ENCODE results near the gene PROM1. TPM values are rescaled to one million over a fixed set of nuclear protein-coding genes. Genes with fewer than 3 reads are reported as not detected.

PROM1 gene
- total and polyA plus RNA-seq, 2 experiments from 2014 or later, result 14.3 to 30.8 TPM

DNA sequence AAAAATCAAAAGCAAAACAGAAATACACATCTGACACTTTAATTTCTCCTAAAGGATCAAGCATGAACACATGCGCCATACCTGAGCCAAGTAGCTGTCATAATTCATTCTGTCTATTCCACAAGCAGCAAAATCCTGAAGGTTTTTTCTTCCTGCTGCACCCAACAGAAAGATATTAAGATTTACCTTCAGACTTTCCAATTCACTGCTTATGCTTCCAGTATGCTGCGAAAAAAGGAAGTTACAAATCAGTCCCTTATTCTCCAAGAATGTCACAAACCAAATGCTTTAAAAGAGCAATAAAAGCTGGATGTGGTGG is 91.7 kb downstream of the PROM1 start:
- Histone ChIP-seq H3K36me3 (replicated peaks; ENCODE audit: insufficient read depth, low read depth) (no peaks in the 10 kb centered on the region), H2AFZ (no peak overlapping the region), H3K9me2 (replicated peaks; ENCODE audit: insufficient read depth) (no peaks in the 10 kb centered on the region), H3K27me3 (no peaks in the 10 kb centered on the region), H4K20me1 (ENCODE audit: insufficient read depth, poor library complexity, severe bottlenecking) (no peaks in the 10 kb centered on the region), H3K9me3 (ENCODE audit: low read depth) (no peaks in the 10 kb centered on the region), H3K4me2 (no peak overlapping the region), H3K79me2 (no peaks in the 10 kb centered on the region), H3K27ac (no peak overlapping the region), H3K4me3 (no peak overlapping the region), H3K4me1 (ENCODE audit: insufficient read depth) (no peaks in the 10 kb centered on the region)
- TF ChIP-seq EZH2phosphoT487 (IDR thresholded peaks at IDR 0.05; ENCODE audit: low read depth, severe bottlenecking, unreplicated experiment) (no peak), EZH2 (IDR thresholded peaks at IDR 0.05; ENCODE audit: borderline replicate concordance) (no peak)
- TF ChIP-seq, protein P1, sequence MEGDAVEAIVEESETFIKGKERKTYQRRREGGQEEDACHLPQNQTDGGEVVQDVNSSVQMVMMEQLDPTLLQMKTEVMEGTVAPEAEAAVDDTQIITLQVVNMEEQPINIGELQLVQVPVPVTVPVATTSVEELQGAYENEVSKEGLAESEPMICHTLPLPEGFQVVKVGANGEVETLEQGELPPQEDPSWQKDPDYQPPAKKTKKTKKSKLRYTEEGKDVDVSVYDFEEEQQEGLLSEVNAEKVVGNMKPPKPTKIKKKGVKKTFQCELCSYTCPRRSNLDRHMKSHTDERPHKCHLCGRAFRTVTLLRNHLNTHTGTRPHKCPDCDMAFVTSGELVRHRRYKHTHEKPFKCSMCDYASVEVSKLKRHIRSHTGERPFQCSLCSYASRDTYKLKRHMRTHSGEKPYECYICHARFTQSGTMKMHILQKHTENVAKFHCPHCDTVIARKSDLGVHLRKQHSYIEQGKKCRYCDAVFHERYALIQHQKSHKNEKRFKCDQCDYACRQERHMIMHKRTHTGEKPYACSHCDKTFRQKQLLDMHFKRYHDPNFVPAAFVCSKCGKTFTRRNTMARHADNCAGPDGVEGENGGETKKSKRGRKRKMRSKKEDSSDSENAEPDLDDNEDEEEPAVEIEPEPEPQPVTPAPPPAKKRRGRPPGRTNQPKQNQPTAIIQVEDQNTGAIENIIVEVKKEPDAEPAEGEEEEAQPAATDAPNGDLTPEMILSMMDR (IDR thresholded peaks at IDR 0.05; ENCODE audit: poor library complexity), result no peak
- WGBS (ENCODE audit: low lambda C conversion rate, missing lambda C conversion rate), result 85% methylated on average over 2 of the region's 2 CpGs
- no peak for DNase-seq (ENCODE audit: low spot score)

DNA sequence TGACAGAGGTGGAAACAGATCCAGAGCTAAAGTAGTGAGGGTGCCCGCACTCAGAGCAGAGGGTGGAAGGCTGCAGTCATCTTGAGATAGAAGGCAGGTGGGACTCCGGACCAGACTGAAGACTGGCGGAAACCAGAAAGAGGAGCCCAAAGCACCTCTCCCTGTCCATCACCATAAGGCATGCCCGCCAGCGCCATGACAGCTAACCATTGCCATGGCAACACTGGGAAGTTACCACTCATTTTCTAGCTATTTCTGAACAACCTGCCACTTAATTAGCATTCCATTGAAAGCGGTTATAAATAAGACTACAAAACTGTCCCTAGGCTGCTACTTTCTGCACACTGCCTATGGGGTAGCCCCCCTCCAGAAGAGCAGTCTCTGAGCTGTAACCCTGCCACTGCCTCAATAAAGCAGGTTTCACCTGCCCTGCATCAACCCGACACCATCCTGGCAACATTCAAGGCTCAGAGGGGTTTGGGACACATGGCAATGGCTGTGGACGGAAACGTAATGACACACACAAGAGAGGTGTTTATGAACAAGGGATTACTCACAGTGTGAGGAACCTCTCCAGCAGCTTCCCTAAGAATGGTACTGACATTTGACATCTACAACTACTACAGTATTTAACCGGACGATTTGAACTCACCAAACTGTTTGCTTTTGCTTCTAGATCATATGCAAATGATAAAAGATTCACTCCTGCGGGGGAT is 93.1 kb downstream of the PROM1 start:
- H3K9me2 ChIP-seq (replicated peaks; ENCODE audit: insufficient read depth), result no peaks in the 10 kb centered on the region
- no peaks in the 10 kb centered on the region for H4K20me1 ChIP-seq (ENCODE audit: insufficient read depth, poor library complexity, severe bottlenecking)
- H3K27me3 ChIP-seq, result no peaks in the 10 kb centered on the region
- WGBS (ENCODE audit: low lambda C conversion rate, missing lambda C conversion rate), result 81% methylated on average over 12 of the region's 12 CpGs
- H3K36me3 ChIP-seq (replicated peaks; ENCODE audit: insufficient read depth, low read depth), result no peaks in the 10 kb centered on the region
- TF ChIP-seq EZH2 (IDR thresholded peaks at IDR 0.05; ENCODE audit: borderline replicate concordance) (no peak), EZH2phosphoT487 (IDR thresholded peaks at IDR 0.05; ENCODE audit: low read depth, severe bottlenecking, unreplicated experiment) (no peak)
- TF ChIP-seq, protein P1 (IDR thresholded peaks at IDR 0.05; ENCODE audit: poor library complexity), result no peak
- no peaks in the 10 kb centered on the region for H3K79me2 ChIP-seq
- no peak overlapping the region for H2AFZ ChIP-seq
- no peaks in the 10 kb centered on the region for H3K4me1 ChIP-seq (ENCODE audit: insufficient read depth)
- H3K9me3 ChIP-seq (ENCODE audit: low read depth), result no peaks in the 10 kb centered on the region
- no peak overlapping the region for H3K27ac ChIP-seq
- no peak for DNase-seq (ENCODE audit: low spot score)
- no peak overlapping the region for H3K4me3 ChIP-seq
- no peak overlapping the region for H3K4me2 ChIP-seq

- Histone ChIP-seq H3K36me3 (replicated peaks; ENCODE audit: insufficient read depth, low read depth) (no peaks in the 10 kb centered on the region), H3K9me2 (replicated peaks; ENCODE audit: insufficient read depth) (no peaks in the 10 kb centered on the region), H3K27ac (no peak overlapping the region), H3K4me2 (no peak overlapping the region), H4K20me1 (ENCODE audit: insufficient read depth, poor library complexity, severe bottlenecking) (no peaks in the 10 kb centered on the region), H3K79me2 (no peaks in the 10 kb centered on the region), H2AFZ (no peak overlapping the region), H3K4me3 (no peak overlapping the region), H3K4me1 (ENCODE audit: insufficient read depth) (no peaks in the 10 kb centered on the region), H3K27me3 (no peaks in the 10 kb centered on the region), H3K9me3 (ENCODE audit: low read depth) (no peaks in the 10 kb centered on the region)
- 75% methylated on average over 6 of the region's 6 CpGs for WGBS (ENCODE audit: low lambda C conversion rate, missing lambda C conversion rate)
- TF ChIP-seq, protein P1 (IDR thresholded peaks at IDR 0.05; ENCODE audit: poor library complexity), result no peak
- TF ChIP-seq EZH2 (IDR thresholded peaks at IDR 0.05; ENCODE audit: borderline replicate concordance) (no peak), EZH2phosphoT487 (IDR thresholded peaks at IDR 0.05; ENCODE audit: low read depth, severe bottlenecking, unreplicated experiment) (no peak)
- no peak for DNase-seq (ENCODE audit: low spot score)
Observed at GRCh38 chr4:15989424-15989823, 94.4 kb downstream of the PROM1 start.
